ENCODE data around the gene DNAJB11.
"Not testable (repeated sequence)": the region's sequence is repeated elsewhere in the genome, so short reads cannot be mapped to it uniquely, and the experiment has no call there.

DNAJB11 gene

DNA sequence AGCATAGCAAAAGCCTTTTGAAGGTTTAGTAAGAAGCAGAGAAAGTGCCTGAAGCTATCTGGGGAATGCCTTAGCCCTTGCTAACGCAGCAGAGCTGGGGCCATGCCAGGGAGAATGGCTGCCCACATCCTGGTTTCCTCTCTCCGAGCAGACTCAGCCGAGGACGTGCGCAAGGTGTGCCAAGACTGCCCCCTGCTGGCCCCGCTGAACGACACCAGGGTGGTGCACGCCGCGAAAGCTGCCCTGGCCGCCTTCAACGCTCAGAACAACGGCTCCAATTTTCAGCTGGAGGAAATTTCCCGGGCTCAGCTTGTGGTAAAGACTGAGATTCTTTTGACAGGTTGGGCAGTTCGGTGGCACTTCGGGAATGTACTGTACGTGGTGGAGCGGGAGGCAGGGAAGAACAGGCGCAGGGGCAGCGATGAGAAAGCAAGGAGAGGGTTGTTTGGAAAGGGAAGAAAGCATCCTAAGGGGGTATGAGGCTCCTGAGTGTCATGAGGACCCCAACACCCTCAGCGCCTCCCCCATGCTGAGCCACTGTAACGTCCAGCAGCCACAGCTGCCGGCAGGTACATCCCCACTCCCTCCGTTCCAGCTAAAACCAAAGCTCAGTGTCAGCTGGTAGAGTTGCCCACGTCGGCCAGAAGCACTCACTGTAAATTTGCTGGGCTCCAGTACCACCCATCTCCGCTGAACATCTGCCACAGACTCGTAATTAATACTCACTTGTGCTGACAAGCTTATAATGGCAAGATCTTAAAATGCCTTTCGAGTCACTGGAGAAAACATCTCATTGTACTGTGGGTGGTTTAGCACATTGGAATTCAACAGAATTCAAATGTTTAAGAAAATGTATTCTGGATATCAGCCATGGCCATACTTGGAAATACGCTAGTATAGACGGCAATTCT is 46.8 kb downstream of the DNAJB11 start:
- peak; percentile 65 to 68 for DNase-seq (ENCODE audit: low read depth in 2 of 2, low spot score in 1 of 2)

DNA sequence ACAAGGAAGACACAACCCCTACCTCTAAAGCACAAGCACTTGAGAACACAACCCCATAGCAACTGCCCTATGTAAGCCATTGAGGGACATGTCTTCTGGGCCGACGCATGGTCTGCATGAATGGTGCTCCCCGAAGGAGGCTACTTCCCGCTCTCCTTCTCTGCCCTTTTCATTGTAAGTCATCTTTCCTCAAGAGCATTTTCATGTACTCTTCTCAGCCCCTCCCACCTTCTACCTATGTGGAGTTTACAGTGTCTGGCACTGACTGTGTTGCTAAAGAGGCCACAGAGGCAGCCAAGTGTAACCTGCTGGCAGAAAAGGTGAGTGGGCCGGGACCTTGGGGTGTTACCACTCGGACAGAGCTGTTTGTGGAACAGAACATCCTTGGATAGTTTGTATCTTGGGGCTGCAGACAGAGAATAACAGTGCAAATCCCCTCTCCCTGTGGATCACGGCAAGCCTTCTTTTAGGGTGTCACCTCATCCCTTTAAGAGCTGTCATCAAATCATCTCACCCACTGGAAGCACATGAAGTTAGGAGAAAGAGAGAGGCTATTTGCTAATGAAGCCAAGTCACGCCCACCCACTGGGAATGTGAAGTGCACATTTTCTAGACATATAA is 47.9 kb downstream of the DNAJB11 start:
- no peak for DNase-seq (ENCODE audit: low read depth in 2 of 2, low spot score in 1 of 2)

DNA sequence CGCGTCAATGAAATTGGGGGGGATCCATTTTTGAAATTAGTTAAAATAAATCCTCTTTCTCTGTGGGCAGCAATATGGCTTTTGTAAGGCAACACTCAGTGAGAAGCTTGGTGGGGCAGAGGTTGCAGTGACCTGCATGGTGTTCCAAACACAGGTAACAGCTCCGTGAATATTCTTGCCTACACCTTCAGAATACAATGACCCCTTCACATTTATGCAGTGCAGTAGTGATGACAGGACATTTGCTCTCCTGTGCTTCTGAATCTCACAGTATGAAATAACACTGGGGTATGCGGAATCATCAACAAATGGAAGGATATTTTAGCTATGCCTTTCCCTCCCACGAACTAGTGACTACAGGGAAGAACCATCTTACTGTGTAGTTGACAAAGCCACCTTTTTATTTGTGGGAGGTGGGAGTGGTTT is 49.3 kb downstream of the DNAJB11 start:
- no peak for DNase-seq (ENCODE audit: low read depth in 2 of 2, low spot score in 1 of 2)

DNA sequence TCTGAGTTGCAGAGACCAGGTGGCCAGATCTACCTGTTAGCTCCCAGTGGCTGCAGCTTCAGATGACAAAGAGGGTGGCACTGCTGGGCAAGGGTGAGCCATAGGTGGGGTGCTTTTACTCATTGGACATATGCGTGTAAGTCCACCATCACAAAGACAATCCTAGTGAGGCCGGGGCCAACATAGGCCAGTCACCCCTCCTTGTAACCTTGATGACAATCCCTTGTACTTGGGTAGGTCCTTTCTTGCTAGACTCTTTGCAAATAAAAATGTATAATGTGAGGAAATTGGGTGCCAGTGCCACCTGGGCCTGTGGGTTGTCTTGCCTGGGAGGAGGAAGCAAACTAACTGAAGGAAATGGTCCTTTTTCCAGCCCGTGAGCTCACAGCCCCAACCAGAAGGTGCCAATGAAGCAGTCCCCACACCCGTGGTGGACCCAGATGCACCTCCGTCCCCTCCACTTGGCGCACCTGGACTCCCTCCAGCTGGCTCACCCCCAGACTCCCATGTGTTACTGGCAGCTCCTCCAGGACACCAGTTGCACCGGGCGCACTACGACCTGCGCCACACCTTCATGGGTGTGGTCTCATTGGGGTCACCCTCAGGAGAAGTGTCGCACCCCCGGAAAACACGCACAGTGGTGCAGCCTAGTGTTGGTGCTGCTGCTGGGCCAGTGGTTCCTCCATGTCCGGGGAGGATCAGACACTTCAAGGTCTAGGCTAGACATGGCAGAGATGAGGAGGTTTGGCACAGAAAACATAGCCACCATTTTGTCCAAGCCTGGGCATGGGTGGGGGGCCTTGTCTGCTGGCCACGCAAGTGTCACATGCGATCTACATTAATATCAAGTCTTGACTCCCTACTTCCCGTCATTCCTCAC is 49.9 kb downstream of the DNAJB11 start:
- DNase-seq (ENCODE audit: low read depth in 2 of 2, low spot score in 1 of 2), result no peak

DNA sequence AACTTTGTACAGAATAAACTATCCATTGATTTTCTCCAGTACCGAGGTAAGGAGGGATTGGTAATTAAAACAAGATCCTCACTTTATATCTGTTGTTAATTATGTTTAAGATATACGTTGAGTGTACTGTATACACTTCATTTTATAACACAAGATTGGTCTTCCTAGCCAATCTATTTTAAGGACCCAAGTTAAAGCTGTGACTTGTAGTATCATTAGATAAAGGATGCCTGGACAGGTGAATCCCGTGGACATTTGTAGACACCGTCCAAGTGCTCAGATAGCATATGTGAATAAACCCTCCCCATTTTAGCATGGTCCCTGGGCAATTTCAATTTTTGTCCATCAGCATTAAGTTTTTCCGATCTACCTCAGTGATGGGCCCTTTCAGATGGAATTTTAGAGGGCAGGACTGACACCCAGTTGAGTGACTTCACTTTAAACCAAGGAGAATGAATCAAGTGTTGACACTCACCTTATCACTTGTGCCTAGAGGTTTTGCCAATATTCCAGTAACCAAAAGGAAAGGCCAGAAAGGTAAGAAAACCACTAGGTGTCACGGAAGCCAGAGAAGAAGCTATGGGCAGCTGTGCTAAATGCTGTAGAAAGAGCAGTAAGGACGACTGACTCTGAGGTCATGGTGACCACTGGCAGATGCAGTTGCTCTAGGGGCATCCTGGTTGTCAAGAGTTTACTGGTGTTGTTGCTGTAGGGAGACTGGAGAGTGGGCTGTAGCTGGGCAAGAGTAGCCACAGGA is 51.6 kb downstream of the DNAJB11 start:
- DNase-seq (ENCODE audit: low read depth in 2 of 2, low spot score in 1 of 2), result no peak

DNA sequence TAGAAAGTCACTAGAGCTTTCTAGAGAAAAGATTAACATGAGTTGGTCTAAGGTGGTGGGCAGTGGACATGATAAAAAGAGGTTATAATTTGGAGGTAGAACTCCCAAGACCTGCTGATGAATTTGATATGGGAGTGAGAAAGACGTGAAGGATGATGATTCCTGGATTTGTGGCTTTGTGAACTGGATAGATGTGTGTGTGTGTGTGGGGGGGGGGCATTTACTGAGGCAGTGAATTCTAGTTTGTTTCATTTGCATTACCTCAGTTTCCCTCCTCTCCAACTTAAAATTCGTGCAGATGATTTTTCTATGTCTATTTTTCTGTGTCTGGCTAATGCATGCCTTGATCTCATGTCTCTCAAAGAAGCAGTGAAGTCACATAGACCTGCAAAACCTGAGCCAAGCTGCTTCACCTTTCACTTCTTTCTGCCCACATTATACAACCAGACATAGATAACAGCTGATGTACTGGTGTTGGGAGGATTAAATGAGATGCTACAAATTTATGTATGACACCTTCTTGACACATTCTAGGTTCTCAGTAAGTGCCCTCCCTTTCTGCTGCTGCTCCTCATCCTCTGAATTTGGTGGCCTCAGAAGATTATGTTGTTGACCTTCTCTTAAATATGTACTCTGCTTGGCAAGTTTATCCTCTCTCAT is 52.3 kb downstream of the DNAJB11 start:
- DNase-seq (ENCODE audit: low read depth in 2 of 2, low spot score in 1 of 2), result no peak

DNA sequence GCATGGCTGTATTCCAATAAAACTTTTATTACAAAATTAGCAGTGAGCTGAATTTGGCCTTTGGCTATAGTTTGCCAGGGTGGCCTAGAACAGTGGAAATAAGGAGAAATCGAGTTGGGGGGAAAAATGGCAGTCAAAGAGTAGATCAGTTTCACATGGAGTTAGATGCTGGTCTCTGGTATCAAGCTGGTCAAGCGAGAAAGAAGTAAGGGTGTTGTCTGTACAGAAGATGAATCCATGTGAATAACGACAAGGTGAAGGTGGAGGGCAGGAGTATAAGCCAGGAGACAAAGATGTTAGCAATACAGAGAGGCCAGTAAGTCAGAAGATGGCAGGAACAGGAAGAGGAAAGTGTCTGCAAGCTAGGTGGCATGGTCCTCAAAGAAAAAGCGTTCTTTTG is 54.1 kb downstream of the DNAJB11 start:
- DNase-seq (ENCODE audit: low read depth in 2 of 2, low spot score in 1 of 2), result no peak

DNA sequence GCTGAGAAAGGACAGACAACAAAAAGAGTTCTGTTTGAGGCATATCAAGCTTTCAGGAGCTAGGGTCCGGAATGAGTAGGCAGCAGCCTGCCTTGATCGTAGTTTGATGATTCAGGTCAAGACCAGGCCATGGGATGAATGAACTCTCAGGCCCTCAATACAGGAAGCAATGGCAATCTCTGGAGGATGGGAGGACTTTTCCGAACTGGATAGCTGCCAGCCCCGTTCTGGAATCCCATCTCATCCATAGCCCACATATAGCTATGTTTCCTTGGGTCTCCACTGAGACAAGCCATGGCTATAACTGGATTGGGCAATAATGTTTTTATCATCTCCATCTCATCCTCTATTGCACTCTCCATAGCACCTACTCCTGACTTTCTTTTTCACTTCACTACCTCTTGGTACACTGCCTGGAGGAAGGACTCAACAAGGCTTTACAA is 55.1 kb downstream of the DNAJB11 start:
- DNase-seq (ENCODE audit: low read depth in 2 of 2, low spot score in 1 of 2), result no peak

DNA sequence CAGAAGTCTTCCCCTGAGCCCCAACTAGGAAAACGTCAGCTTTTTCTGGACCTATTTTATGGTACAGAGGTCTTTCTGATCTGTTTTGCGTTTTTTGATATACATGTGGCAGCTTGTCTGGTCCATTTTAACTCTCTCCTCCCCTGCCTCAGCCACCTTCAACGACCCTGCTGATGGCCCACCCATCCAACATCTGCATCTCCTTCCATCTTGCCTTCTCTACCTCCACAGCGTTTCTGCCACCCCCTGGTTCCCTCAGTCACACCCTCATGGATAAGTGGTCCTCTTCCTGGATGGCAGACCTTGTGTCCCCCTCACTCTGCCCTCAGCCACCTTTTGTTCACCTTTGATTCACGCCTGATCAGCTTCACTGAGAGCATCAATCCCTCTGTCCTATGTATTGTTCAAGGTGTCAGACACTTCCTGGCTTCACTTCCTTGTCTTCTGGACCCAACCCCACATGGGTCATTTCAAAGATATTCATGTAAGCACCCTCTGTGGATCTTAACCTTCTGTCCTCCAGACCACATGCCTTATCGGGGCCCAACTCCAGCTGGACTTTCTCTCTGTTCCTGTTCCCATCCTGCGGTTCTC is 55.8 kb downstream of the DNAJB11 start:
- DNase-seq (ENCODE audit: low read depth in 2 of 2, low spot score in 1 of 2), result no peak

DNA sequence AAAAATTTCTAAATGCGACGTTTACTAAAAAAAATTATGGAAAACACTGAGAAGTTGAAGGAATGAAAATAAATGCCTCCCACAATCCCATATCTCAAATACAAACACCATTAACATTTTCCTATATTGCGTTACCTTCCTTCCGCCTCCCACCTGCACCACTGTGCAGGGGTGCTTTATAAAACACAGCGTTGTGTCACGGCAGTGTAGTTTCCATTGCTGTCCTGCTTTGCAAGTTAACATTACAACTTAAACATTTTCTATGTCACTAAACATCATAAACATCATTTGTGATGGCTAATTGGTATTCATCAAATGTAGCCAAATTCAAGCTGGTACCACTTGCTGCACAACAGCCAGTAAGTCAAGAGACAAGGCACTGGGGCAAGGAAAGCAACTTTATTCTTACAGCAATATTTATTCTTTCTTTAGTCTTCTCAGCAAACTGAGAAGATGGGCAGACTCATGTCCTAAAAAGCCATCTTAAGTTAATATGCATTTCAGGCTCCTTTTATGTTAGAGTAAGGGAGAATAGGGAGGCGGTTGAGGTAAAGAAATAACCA is 57.4 kb downstream of the DNAJB11 start:
- DNase-seq (ENCODE audit: low read depth in 2 of 2, low spot score in 1 of 2), result no peak

DNA sequence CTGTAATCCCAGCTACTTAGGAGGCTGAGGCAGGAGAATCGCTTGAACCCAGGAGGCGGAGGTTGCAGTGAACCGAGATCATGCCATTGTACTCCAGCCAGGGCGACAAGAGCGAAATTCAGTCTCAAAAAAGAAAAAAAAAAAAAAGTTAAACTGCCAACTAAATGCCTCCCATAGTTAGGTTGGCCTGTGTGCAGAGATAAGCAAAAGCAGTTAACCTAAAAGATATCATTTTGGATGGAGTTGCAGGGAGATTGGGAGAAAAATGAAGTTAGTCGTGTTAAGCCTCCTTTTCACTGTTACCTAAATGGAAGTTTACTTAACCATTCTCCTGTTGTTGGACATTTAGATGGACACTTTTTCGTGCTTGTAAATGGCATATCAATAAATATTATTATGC is 58.2 kb downstream of the DNAJB11 start:
- DNase-seq (ENCODE audit: low read depth in 2 of 2, low spot score in 1 of 2), result no peak

DNA sequence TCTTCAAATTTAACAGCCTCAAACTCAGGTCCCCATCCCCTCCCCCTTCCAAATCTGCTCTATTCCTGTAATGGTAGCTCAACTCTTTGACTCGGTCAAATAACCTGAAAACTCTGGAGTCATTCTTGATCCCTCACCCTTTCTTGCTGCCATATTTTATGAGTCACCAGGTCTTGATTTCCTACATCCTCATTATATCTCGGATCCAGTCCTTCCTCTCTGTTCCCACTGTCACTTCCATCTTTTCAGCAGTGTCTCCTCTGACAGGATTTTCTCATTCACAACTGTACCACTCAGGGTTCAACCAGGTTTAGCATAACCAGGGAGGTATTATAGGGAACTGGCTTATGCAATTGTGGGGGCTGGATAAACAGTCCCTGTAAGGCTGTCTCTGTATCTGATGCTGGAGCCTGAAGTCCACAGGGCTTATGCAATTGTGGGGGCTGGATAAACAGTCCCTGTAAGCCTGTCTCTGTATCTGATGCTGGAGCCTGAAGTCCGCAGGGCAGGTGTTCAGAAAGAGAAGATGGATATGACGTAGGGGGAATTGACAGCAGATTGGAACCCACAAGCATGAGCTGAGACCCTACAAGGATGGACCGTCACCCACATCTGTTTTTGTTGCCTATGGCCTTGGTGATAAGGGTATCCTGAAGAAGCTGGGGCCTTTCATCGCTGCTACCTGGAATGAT is 60.6 kb downstream of the DNAJB11 start:
- DNase-seq (ENCODE audit: low read depth in 2 of 2, low spot score in 1 of 2), result no peak

DNA sequence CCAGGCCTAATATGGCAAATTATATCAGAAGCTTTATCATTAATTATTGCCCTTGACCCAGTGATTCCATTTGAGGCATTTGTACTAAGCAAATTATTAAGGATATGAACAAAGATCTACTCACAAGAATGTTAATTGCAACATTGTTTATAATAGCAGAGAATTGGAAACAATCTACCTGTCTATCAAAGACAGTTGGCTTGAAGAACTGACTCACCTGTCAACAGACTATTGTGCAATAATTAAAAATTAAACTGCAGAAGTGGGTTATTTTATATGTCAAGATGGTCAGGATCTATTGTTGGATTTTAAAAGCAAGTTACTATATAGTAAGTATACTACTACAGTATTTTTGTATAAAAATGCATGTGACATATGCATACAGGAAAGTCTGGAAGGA is 63.0 kb downstream of the DNAJB11 start:
- no peak for DNase-seq (ENCODE audit: low read depth in 2 of 2, low spot score in 1 of 2)

DNA sequence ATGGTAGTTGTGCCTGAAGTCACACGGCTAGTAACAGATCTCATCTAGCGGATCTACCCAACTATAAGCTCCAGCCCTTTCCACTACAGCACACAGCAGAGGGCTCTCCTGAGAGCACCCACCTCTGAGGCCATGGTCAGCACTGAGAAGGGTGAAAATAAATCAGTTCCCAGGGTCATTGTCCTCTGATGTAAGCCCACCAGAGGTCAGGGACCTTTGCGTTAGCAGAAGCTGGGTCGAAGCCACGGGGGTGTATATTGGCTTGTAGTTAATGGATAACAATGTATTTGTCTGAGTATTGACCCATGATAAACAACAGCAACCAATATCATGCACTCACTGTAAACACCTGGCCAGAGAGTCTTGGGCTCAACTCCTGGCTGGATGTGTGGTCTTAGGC is 63.7 kb downstream of the DNAJB11 start:
- not testable (repeated sequence) for DNase-seq (ENCODE audit: low read depth in 2 of 2, low spot score in 1 of 2)
